CD4-positive, alpha-beta T cell (primary cell): ENCODE results near the gene GPC1. TPM values are rescaled to one million over a fixed set of nuclear protein-coding genes. Genes with fewer than 3 reads are reported as not detected.

Source experiments
- ATAC-seq: fragments of 200-7000 bp; cut with Tn5 transposase; one replicate; pipeline ENCODE4 v1.10.0; 2022; ENCODE audit warnings: mild to moderate bottlenecking; ENCODE audit not compliant: poor library complexity
- CTCF ChIA-PET: fragments of 350-600 bp; sonication (Branson Sonifier 250); formaldehyde crosslinking; loops from one replicate; lab custom pipeline; 2021; ENCODE audit warnings: antibody characterized with exemption, inconsistent platforms; lab: Charles Lee
- POLR2A ChIA-PET: fragments of 350-600 bp; sonication (Branson Sonifier 250); formaldehyde crosslinking; loops from one replicate; lab custom pipeline; 2021; ENCODE audit warnings: antibody characterized with exemption, inconsistent platforms; lab: Charles Lee
- DNase-seq, 14 experiments: peaks; one replicate each; pipeline ENCODE4 v3.0.0-alpha.2; 2013 to 2020; ENCODE audit warnings: mixed read lengths in 2 of 14
- H3K27ac ChIP-seq, 2 donors: one replicate each; pipeline versions ENCODE4 v1.5.1 to v1.7.0; 2013; ENCODE audit warnings: low read length in 2 of 2, low read depth in 1 of 2, mild to moderate bottlenecking in 1 of 2
- H3K27me3 ChIP-seq, 2 experiments: 1 replicate in 1 of 2; 2 replicates in 1 of 2; pipeline versions ENCODE4 v1.6.1 to v1.7.0; 2013; ENCODE audit warnings: low read length in 2 of 2, control low read depth in 1 of 2, mild to moderate bottlenecking in 1 of 2, moderate library complexity in 1 of 2; ENCODE audit not compliant: insufficient read depth in 2 of 2, control insufficient read depth in 1 of 2
- H3K36me3 ChIP-seq: one replicate; pipeline ENCODE4 v1.6.1; 2013; ENCODE audit warnings: low read length, control low read depth; ENCODE audit not compliant: insufficient read depth
- H3K4me1 ChIP-seq: one replicate; pipeline ENCODE4 v1.6.1; 2013; ENCODE audit warnings: low read length, control low read depth; ENCODE audit not compliant: insufficient read depth
- H3K4me3 ChIP-seq: one replicate; pipeline ENCODE4 v1.5.1; 2013; ENCODE audit warnings: mild to moderate bottlenecking, low read length, moderate library complexity
- H3K9me3 ChIP-seq, 2 experiments: 1 replicate in 1 of 2; 2 replicates in 1 of 2; pipeline versions ENCODE4 v1.6.1 to v1.7.0; 2013; ENCODE audit warnings: low read length in 2 of 2, mild to moderate bottlenecking in 2 of 2, control low read depth in 1 of 2, moderate library complexity in 1 of 2; ENCODE audit not compliant: control insufficient read depth in 1 of 2, insufficient read depth in 1 of 2
- H3K27ac Mint-ChIP-seq: one replicate; pipeline ENCODE4 v1.8.0; 2020; ENCODE audit warnings: mixed read lengths
- H3K27me3 Mint-ChIP-seq: one replicate; pipeline ENCODE4 v1.8.0; 2021; ENCODE audit warnings: mixed read lengths
- H3K36me3 Mint-ChIP-seq: one replicate; pipeline ENCODE4 v1.8.0; 2021; ENCODE audit warnings: low read depth, mixed read lengths
- H3K4me1 Mint-ChIP-seq: one replicate; pipeline ENCODE4 v1.8.0; 2021; ENCODE audit warnings: low read depth, mixed read lengths
- H3K4me3 Mint-ChIP-seq: one replicate; pipeline ENCODE4 v1.8.0; 2020; ENCODE audit warnings: mild to moderate bottlenecking, mixed read lengths
- H3K9me3 Mint-ChIP-seq: one replicate; pipeline ENCODE4 v1.8.0; 2020; ENCODE audit warnings: mixed read lengths
- CTCF ChIP-seq: fragments of 200-600 bp; IDR thresholded peaks from one replicate; pipeline ENCODE4 v1.8.0; 2022; ENCODE audit warnings: antibody characterized with exemption, mild to moderate bottlenecking
- intact Hi-C, 2 experiments: fragments of 100-400 bp; cut with DNase I in 1 of 2; cut with micrococcal nuclease in 1 of 2; formaldehyde crosslinking; loops; one replicate each; pipeline versions ENCODE4 v1.15.1 to v1.9.0; 2023 to 2025; cut with DNase I, micrococcal nuclease
- total RNA-seq, 174 experiments: library from RNA in 2 of 174; stranded (reverse) in 2 of 174; gene quantifications; one replicate each; pipeline ENCODE4 v1.2.3 and lab custom pipeline; 2021 to 2026

GPC1 gene
- total RNA-seq, 2 experiments from 2014 or later, result 0.58 to 0.98 TPM

- no peak for ATAC-seq
- Histone ChIP-seq H3K27ac (no peak overlapping the region), H3K4me3 (no peak overlapping the region), H3K27me3 (peaks cover 20 to 22% of the 10 kb centered on the region in 2 experiments), H3K4me1 (peaks cover 24% of the 10 kb centered on the region), H3K9me3 (peaks cover 0 to 9% of the 10 kb centered on the region in 2 experiments), H3K36me3 (no peaks in the 10 kb centered on the region)
- ChIA-PET CTCF (interaction anchor here (1.5 kb wide), 1 partner anchor 206 kb away, joined by 4 read pairs; no protein-coding TSS in a partner anchor), POLR2A (no interaction called here)
- DNase-seq, result no peak
- H3K9me3 Mint-ChIP-seq, result no peaks in the 10 kb centered on the region
- H3K4me1 Mint-ChIP-seq, result no peaks in the 10 kb centered on the region
- intact Hi-C loops, result loop anchor here (1.0 to 10.0 kb wide), 7 partner anchors 123 to 414 kb away; partner anchors contain the start of genes CAPN10 (in 1 of the 2), DUSP28 (in 1 of the 2) and NDUFA10 (in 1 of the 2)
- no peak overlapping the region for H3K27ac Mint-ChIP-seq
- H3K27me3 Mint-ChIP-seq, result peaks cover 14% of the 10 kb centered on the region
- no peak for TF ChIP-seq CTCF
- H3K36me3 Mint-ChIP-seq, result peaks cover 4% of the 10 kb centered on the region
- no peak overlapping the region for H3K4me3 Mint-ChIP-seq
These were observed 3.6 kb downstream of the GPC1 start for GRCh38 chr2:240438810-240439697.

DNA sequence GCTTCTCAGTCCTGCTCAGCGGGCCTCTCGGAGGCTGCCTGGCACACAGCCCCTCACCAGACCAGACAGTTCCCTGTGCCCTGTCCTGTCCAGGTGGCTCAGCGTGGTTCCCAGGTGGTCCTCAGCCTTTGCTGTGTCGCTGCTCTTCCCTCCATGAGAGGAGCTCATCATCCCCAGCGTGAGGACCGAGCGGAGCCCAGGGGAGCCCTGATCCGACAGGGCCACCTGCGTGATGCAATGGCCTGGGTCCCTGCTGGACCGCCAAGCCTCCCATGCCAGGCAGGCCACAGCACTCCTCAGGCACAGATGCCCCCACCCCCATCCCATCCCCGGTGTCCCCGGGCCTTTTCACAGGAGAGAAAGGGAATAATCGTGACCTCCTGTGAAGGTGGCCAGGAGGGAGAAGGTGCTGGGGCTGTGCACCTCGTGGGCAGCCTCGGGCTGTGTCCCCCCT is 4.3 kb downstream of the GPC1 start:
- no peak for DNase-seq
- Histone ChIP-seq H3K27ac (no peak overlapping the region), H3K9me3 (peaks cover 0 to 9% of the 10 kb centered on the region in 2 experiments), H3K27me3 (peaks cover 18 to 19% of the 10 kb centered on the region in 2 experiments), H3K36me3 (no peaks in the 10 kb centered on the region), H3K4me3 (no peak overlapping the region), H3K4me1 (peaks cover 18% of the 10 kb centered on the region)
- intact Hi-C loops, result loop anchor here in 1 of 2 experiments (5.0 to 10.0 kb wide), 4 partner anchors 123 to 415 kb away; partner anchors contain the start of genes CAPN10, DUSP28 and NDUFA10
- Mint-ChIP-seq H3K27ac (no peak overlapping the region), H3K4me3 (no peak overlapping the region), H3K4me1 (no peaks in the 10 kb centered on the region), H3K27me3 (peaks cover 14% of the 10 kb centered on the region), H3K36me3 (peaks cover under 1% of the 10 kb centered on the region), H3K9me3 (no peaks in the 10 kb centered on the region)
- no peak for TF ChIP-seq CTCF
- ChIA-PET POLR2A (no interaction called here), CTCF (no interaction called here)
- no peak for ATAC-seq

DNA sequence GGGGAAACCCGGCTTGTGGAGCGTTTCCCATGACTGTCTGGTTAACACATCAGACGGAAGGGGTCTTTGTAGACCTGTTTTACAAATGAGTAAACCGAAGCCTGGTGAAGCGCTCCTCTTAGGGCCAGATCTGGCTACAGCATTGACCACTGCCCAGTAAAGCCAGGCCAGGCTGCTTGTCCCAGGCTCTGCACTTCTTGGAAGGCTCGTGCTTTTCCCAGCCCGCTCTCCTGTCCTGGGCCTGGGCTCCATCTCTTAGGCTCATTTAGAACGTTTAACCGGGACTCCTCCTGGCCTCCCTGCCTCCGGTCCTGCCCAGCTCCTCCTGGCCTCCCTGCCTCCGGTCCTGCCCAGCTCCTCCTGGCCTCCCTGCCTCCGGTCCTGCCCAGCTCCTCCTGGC is 4.8 kb downstream of the GPC1 start:
- CTCF ChIA-PET, result no interaction called here
- H3K9me3 Mint-ChIP-seq, result no peaks in the 10 kb centered on the region
- peaks cover 18 to 19% of the 10 kb centered on the region in 2 experiments for H3K27me3 ChIP-seq
- DNase-seq, result no peak
- ATAC-seq, result no peak
- peaks cover 14% of the 10 kb centered on the region for H3K27me3 Mint-ChIP-seq
- no peaks in the 10 kb centered on the region for H3K36me3 Mint-ChIP-seq
- H3K4me3 ChIP-seq, result no peak overlapping the region
- intact Hi-C loops, result no loop called here
- H3K36me3 ChIP-seq, result no peaks in the 10 kb centered on the region
- peaks cover 16% of the 10 kb centered on the region for H3K4me1 ChIP-seq
- TF ChIP-seq CTCF, result no peak
- no peak overlapping the region for H3K27ac Mint-ChIP-seq
- no peak overlapping the region for H3K27ac ChIP-seq
- no peaks in the 10 kb centered on the region for H3K4me1 Mint-ChIP-seq
- POLR2A ChIA-PET, result no interaction called here
- H3K4me3 Mint-ChIP-seq, result no peak overlapping the region
- peaks cover 0 to 10% of the 10 kb centered on the region in 2 experiments for H3K9me3 ChIP-seq
